Dermis microvascular lymphatic vessel endothelial cell (primary cell): ENCODE measurements around the gene IRF2BP1. TPM values are rescaled to one million over a fixed set of nuclear protein-coding genes. Genes with fewer than 3 reads are reported as not detected.
"Not testable (repeated sequence)": the region's sequence is repeated elsewhere in the genome, so short reads cannot be mapped to it uniquely, and the experiment has no call there.

Experiments used
- DNase-seq, 2 donors: peaks; one replicate each; pipeline versions ENCODE4 v3.0.0 to v3.0.0-alpha.2; 2010; ENCODE audit warnings: low read depth in 2 of 2
- total RNA-seq: library from RNA; depleted of rRNA; stranded (reverse); fragments of >200 nt; gene quantifications from 2 replicates; pipeline ENCODE4 v1.2.1, GENCODE V29; 2014

The IRF2BP1 gene
- total RNA-seq, 1 donor from 2014 or later = 14.9 TPM

GRCh38 chr19:45882652-45883585, 3.0 kb downstream of the IRF2BP1 start:
- DNase-seq = peak; percentile 75 to 89

DNA sequence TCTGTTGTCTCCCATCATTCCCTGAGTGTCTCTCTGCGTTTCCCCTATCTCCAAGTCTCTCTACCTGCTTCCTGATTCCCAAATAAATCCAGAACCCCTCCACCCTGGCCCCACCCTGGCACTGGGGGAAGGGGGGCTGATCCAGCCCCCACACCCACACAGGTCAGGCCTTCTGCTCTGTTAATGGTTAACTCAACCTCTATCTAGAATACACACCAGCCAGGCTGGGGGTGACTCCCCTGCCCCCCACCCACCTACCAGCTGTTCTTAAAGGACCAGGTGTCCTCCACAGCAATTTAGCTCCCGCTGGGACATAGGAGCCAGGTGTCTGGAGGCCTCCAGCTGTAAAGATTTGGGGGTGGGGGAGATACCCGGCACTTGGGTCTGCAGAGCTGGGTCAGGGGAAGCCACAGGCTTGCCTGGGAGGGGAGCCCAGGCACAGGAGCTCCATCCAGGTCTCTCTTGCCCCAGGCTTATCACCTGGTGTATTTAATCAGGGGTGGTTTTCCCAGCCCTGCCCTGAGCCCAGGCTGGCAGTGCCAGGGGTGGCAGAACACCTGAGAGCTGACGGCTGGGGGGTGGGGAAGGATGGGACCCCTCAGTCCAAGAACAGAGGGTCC, 3.9 kb downstream of the IRF2BP1 start:
- no peak for DNase-seq

- no peak for DNase-seq
Observed at GRCh38 chr19:45881082-45881908, 4.6 kb downstream of the IRF2BP1 start.

DNA sequence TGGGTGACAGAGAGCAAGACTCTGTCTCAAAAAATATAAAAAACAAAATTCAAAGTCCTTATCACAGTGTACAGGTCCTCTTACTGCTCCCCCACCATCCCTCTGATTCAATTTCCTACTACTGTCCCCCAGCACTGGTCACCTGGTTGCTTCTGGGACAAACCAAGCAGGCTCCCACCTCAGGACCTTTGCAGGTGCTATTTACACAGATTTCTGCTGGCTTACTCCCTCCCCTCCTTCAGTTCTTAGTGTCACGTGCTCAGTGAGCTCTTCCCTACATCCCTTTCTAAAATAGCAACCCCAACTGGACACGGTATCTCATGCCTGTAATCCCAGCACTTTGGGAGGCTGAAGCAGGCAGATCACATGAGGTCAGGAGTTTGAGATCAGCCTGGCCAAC, 6.0 kb downstream of the IRF2BP1 start:
- DNase-seq = no peak

GRCh38 chr19:45879055-45879454, 6.9 kb downstream of the IRF2BP1 start:
- no peak for DNase-seq

DNA sequence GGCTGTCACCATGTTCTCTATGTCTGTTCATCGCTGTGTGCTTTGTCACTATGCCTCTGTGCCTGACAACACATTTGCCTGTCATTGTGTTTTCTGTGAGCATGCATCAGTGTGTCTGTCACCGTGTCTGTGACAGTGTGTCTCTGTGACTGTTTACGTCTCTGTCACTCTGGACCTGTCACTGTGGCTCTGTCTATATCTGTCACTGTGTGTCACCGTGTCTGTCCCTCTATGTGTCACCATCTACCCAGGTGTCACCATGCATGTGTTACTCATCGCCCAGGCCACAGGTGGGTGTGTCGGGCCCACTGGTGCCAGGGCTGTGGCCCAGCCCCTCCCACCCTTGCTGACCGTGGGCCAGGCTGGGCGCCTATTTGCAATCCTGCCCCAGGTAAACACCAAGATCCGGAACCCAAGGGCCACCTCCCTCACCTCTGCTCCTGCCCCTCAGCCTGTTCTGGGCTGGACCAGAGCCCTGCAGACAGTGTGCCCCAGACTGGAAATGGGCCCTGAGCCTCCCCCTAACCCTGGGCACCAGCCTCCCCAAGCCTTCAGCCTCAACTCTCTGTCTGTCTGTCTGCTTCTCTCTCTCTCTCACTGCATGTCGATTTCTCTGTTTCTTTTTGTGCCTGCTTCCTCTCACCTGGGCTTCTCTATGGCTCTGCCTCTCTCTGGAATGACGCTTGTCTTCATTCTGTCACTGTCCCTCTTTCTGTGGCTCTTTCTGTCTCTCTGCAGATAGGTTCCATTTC, 7.7 kb downstream of the IRF2BP1 start:
- DNase-seq = no peak

DNA sequence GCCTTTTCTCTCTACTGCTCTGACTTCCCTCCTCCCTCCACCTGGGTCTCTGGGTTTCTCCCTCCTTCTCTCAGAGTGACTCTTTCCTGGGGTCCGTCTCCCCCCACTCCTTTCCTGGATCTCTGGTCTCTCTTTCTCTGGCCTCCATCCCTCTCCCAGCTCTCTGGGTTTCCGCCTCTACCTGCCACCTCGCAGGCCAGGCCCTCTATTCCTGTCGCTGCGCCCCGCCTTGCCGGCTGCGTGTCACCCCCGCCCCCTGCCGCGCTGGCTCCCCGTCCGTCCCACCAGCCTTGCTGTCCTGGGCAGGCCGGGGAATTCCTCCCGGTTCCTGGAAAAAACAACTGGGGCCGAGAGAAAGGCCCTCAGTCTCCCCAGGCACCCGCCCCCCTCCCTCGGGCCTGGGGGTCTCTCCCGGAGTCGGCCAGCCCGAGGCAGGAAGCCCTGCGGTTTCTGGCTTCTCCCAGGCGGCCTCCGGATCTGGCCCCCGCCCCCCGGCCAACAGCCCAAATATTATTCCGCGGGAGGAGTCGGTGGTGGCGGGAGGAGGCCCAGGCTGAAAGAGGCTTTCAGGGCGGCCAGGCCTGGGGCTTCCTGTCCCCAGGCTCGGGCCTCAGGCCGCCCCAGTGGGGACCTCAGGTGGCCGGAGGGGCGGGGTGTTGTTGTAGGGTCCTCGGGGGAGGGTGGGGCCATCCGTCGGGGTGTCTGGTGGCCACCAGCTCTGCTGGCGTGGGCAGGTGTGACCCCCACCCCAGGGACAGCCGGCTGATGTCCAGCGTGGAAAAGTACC, 9.3 kb downstream of the IRF2BP1 start:
- DNase-seq = peak; percentile 15 to 60

DNA sequence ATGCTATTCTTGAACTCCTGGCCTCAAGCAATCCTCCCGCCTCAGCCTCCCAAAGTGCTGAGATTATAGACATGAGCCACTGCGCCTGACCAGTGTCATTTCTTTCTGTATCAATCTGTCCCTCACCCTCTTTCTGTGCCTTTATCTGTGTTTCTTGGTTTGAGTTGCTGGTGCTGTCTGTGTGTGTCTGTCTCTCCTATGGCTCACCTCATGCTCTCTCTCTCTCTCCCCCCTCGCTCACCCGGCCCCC, 9.9 kb downstream of the IRF2BP1 start:
- DNase-seq = no peak

- DNase-seq = no peak
Observed at GRCh38 chr19:45874620-45874966, 11.3 kb downstream of the IRF2BP1 start.

DNA sequence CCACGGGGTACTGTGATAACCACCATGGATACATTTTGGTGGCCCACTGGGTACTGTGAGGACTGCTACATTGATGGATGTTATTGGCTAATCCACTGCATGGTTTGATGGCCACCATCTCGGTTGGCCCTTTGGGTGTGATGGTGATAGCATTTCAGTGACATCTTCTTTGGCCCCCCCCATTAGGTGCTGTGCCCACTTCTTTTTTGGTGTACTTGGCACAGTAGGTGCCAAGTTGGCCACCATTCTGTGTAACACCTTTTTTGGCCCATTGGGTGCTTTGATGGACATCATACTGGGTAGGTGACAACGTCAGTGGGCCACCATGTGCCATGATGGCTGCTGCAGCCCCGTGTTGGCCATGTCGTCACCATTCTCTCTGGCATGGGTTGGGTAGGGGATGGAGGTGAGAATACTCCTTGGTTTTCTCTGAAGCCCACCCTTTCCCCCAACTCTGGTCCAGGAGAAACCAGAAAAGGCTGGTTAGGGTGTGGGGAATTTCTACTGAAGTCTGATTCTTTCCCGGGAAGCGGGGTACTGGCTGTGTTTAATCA, 12.6 kb downstream of the IRF2BP1 start:
- no peak for DNase-seq

DNA sequence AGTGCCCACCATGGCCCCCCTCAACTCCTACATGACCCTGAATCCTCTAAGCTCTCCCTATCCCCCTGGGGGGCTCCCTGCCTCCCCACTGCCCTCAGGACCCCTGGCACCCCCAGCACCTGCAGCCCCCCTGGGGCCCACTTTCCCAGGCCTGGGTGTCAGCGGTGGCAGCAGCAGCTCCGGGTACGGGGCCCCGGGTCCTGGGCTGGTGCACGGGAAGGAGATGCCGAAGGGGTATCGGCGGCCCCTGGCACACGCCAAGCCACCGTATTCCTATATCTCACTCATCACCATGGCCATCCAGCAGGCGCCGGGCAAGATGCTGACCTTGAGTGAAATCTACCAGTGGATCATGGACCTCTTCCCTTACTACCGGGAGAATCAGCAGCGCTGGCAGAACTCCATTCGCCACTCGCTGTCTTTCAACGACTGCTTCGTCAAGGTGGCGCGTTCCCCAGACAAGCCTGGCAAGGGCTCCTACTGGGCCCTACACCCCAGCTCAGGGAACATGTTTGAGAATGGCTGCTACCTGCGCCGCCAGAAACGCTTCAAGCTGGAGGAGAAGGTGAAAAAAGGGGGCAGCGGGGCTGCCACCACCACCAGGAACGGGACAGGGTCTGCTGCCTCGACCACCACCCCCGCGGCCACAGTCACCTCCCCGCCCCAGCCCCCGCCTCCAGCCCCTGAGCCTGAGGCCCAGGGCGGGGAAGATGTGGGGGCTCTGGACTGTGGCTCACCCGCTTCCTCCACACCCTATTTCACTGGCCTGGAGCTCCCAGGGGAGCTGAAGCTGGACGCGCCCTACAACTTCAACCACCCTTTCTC, 13.6 kb downstream of the IRF2BP1 start:
- no peak for DNase-seq

DNA sequence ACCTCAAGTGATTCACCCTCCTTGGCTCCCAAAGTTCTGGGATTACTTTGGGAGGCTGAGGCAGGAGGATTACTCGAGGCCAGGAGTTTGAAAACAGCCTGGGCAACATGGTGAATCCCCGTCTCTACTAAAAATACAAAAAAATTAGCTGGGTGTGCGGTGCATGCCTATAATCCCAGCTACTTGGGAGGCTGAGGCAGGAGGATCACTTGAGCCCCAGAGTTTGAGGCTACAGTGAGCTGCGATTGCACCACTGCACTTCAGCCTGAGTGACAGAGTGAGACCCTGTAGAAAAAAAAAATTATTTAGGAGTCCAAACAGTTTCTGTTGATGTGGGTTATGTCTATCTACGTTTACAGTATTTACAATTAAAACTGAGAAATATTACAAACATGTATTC, 15.1 kb downstream of the IRF2BP1 start:
- no peak for DNase-seq

DNA sequence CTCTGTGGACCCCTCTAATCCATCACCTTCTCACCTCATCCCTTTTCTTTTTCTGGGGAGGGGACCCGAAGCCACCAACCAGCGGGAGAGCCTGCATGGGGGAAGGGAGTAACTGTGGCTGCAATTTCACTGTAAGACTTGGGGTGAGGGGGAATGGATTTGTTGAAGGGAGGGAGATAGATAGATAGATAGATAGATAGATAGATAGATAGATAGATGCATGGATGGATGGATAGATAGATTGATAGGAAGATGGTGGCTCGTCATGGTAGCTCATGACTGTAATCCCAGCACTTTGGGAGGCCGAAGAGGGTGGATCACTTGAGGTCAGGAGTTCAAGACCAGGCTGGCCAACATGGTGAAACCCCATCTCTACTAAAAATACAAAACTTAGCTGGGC, 18.7 kb downstream of the IRF2BP1 start:
- not testable (repeated sequence) for DNase-seq

GRCh38 chr19:45866400-45867176, 19.4 kb downstream of the IRF2BP1 start:
- no peak for DNase-seq

GRCh38 chr19:45865269-45865948, 20.5 kb downstream of the IRF2BP1 start:
- DNase-seq = no peak

DNA sequence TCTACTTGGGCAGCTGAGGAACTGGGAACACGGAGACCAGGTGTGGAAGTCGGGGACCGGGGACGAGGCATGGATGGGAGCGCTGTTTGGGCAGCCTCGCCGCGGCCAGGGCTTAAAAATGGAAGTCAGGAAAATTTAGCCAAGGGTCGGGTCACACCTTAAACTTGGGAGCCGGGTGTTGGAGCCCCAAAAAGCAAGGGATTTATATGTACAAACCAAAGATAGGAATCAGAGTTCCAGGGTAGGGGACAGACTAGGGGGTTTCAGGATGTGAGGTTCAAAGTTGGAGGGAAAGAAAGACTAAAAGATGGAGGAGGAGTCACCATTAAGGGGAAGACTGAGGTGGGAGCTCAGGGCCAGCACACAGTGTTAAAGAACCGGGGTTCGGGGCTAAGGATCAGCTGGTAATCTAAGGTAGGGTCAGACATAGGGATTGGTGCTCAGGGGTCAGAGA, 21.3 kb downstream of the IRF2BP1 start:
- no peak for DNase-seq

GRCh38 chr19:45863840-45864628, 21.9 kb downstream of the IRF2BP1 start, which contains the start of gene FOXA3:
TSS of gene FOXA3 (plus strand) at chr19:45864326. CDS start at chr19:45864457, 131 bp downstream.
- peak in 1 of 2 donors; percentile 58 for DNase-seq
